HepG2 (cell line): Measurements from ENCODE around the gene TUBA8. TPM values are rescaled to one million over a fixed set of nuclear protein-coding genes. Genes with fewer than 3 reads are reported as not detected.
A peak's percentile ranks its signal among the peaks of the same experiment; 100 is the strongest.

Source experiments
- ATAC-seq: fragments of 200-7000 bp; cut with Tn5 transposase; 3 replicates; pipeline ENCODE4 v1.9.1; 2020; ENCODE audit warnings: mild to moderate bottlenecking, moderate library complexity
- BruUV-seq: library from RNA; stranded (reverse); fragments of 400-500 nt; replicated peaks from 2 replicates; lab custom pipeline; 2021; lab: Mats Ljungman, UMichigan
- CTCF ChIA-PET: fragments of 300-600 bp; formaldehyde crosslinking; extraction: SDS; loops from one replicate; lab custom pipeline; 2021; ENCODE audit warnings: low total read pairs, inconsistent platforms, low intra/inter-chr PET ratio; lab: Yijun Ruan, JAX
- POLR2A ChIA-PET: fragments of 350-600 bp; sonication (Branson Sonifier 250); formaldehyde crosslinking; loops from one replicate; lab custom pipeline; 2020; ENCODE audit warnings: antibody characterized with exemption, inconsistent platforms; lab: Yijun Ruan, JAX
- DNase-seq: peaks from one replicate; pipeline ENCODE4 v3.0.0-alpha.2; 2015; ENCODE audit warnings: low spot score
- FAIRE-seq: peaks from 3 replicates; lab custom pipeline; 2011; peaks lifted over from hg19 to GRCh38; lab: Jason Lieb, UNC
- H2AFZ ChIP-seq: one replicate; pipeline ENCODE4 v1.6.1; 2011; ENCODE audit warnings: low read length, inconsistent platforms
- H3K27ac ChIP-seq: fragments of 300-600 bp; 3 replicates; pipeline ENCODE4 v1.8.0; 2011; ENCODE audit warnings: mixed run types, mild to moderate bottlenecking, mixed read lengths, low read length, inconsistent platforms; ENCODE audit not compliant: insufficient read depth; ENCODE audit errors: extremely low read length
- H3K27me3 ChIP-seq, 2 experiments: fragments of 200-600 bp in 1 of 2; 2 replicates in 1 of 2; 3 replicates in 1 of 2; pipeline versions ENCODE4 v1.6.0 to v1.8.0; 2011; ENCODE audit warnings: low read length in 2 of 2, mild to moderate bottlenecking in 2 of 2, moderate library complexity in 2 of 2, inconsistent platforms in 1 of 2; ENCODE audit not compliant: insufficient read depth in 2 of 2, control insufficient read depth in 1 of 2
- H3K36me3 ChIP-seq, 2 experiments: fragments of 200-600 bp in 1 of 2; replicated peaks in 1 of 2; 2 replicates in 1 of 2; 3 replicates in 1 of 2; pipeline versions ENCODE4 v1.5.1 to v1.8.0; 2011; ENCODE audit warnings: low read length in 2 of 2, inconsistent platforms in 1 of 2; ENCODE audit not compliant: insufficient read depth in 2 of 2, control insufficient read depth in 1 of 2
- H3K4me1 ChIP-seq: 2 replicates; pipeline ENCODE4 v1.5.1; 2012; ENCODE audit warnings: low read length, inconsistent platforms; ENCODE audit not compliant: insufficient read depth
- H3K4me2 ChIP-seq: 2 replicates; pipeline ENCODE4 v1.6.0; 2011; ENCODE audit warnings: low read depth, low read length, inconsistent platforms
- H3K4me3 ChIP-seq, 3 experiments: fragments of 200-600 bp in 1 of 3; sonication (generic), shearing (Covaris generic) in 1 of 3; replicated peaks in 1 of 3; 2 replicates each; pipeline ENCODE4 v1.5.1; 2011 to 2016; ENCODE audit warnings: low read length in 3 of 3, inconsistent platforms in 2 of 3, low read depth in 2 of 3, mild to moderate bottlenecking in 2 of 3, control low read depth in 1 of 3, mixed read lengths in 1 of 3; ENCODE audit not compliant: insufficient read depth in 1 of 3
- H3K79me2 ChIP-seq: one replicate; pipeline ENCODE4 v1.6.1; 2011; ENCODE audit warnings: low read length, inconsistent platforms; ENCODE audit not compliant: insufficient read depth
- H3K9ac ChIP-seq: 2 replicates; pipeline ENCODE4 v1.6.0; 2011; ENCODE audit warnings: mild to moderate bottlenecking, low read depth, low read length, inconsistent platforms; ENCODE audit not compliant: insufficient read depth
- H3K9me3 ChIP-seq: 2 replicates; pipeline ENCODE4 v1.5.1; 2012; ENCODE audit warnings: mild to moderate bottlenecking, low read length
- H4K20me1 ChIP-seq: 2 replicates; pipeline ENCODE4 v1.6.0; 2011; ENCODE audit warnings: inconsistent platforms, mild to moderate bottlenecking, low read length, moderate library complexity; ENCODE audit not compliant: insufficient read depth
- ARNT2 ChIP-seq: sonication (generic); formaldehyde crosslinking; IDR thresholded peaks from 2 replicates; pipeline ENCODE4 v1.8.0; 2022; ENCODE audit warnings: mild to moderate bottlenecking, low read depth, missing genetic modification reagents, moderate library complexity
- CSRNP1 ChIP-seq: sonication (generic); formaldehyde crosslinking; IDR thresholded peaks from 2 replicates; pipeline ENCODE4 v1.8.1; 2023; ENCODE audit warnings: mild to moderate bottlenecking, missing genetic modification reagents
- NRL ChIP-seq: sonication (generic); formaldehyde crosslinking; IDR thresholded peaks from 2 replicates; pipeline ENCODE4 v1.5.0; 2020; ENCODE audit warnings: missing genetic modification reagents, mild to moderate bottlenecking, moderate library complexity, borderline replicate concordance
- ZBTB38 ChIP-seq: sonication (generic); formaldehyde crosslinking; IDR thresholded peaks from 2 replicates; pipeline ENCODE4 v1.5.1; 2020; ENCODE audit warnings: mild to moderate bottlenecking, missing genetic modification reagents
- ZNF18 ChIP-seq: sonication (generic); formaldehyde crosslinking; IDR thresholded peaks from 2 replicates; pipeline ENCODE4 v1.8.0; 2022; ENCODE audit warnings: mild to moderate bottlenecking, missing genetic modification reagents; ENCODE audit not compliant: insufficient replicate concordance
- WGBS: methylation state at CpG from one replicate; pipeline ENCODE4 v1.1.6; 2017; ENCODE audit warnings: low lambda C conversion rate; 5-methylcytosine and 5-hydroxymethylcytosine counted together
- in situ Hi-C: cut with HindIII; loops from 2 replicates; pipeline ENCODE4 v1.10.0; 2017; ENCODE audit warnings: low pct_unique_long_range_greater_than_20kb; ENCODE audit not compliant: extremely low pct_ligation_motif_present
- intact Hi-C: fragments of 100-400 bp; cut with micrococcal nuclease; formaldehyde crosslinking; loops from one replicate; pipeline ENCODE4 v1.10.0; 2022; ENCODE audit not compliant: unreplicated experiment
- polyA plus RNA-seq, 8 experiments: library from polyadenylated mRNA; depleted of rRNA in 3 of 8; stranded (reverse) in 7 of 8; unstranded in 1 of 8; fragments of >200 nt; fragmentation: Illumina TruSeq in 4 of 8; extraction: Trizol in 4 of 8; gene quantifications; 2 replicates each; pipeline versions ENCODE4 v1.2.1 to v1.2.3, GENCODE V29; 2011 to 2016; ENCODE audit warnings: low read depth in 4 of 8, missing spikeins in 1 of 8, mixed read lengths in 1 of 8; ENCODE audit not compliant: insufficient read depth in 1 of 8
- total RNA-seq, 5 experiments: library from RNA; depleted of rRNA; stranded (reverse); fragments of >200 nt; fragmentation: Illumina TruSeq; extraction: Trizol; gene quantifications; 2 replicates each; pipeline ENCODE4 v1.2.3, GENCODE V29; 2016; ENCODE audit warnings: low read depth in 1 of 5
- TF ChIP-seq, protein P1 (sequence below): sonication (generic); formaldehyde crosslinking; IDR thresholded peaks from 2 replicates; pipeline ENCODE4 v1.5.1; 2020; ENCODE audit warnings: mild to moderate bottlenecking, missing genetic modification reagents, moderate library complexity
- TF ChIP-seq, protein P2 (sequence below): sonication (generic); formaldehyde crosslinking; IDR thresholded peaks from 2 replicates; pipeline ENCODE4 v1.4.0; 2020; ENCODE audit warnings: mild to moderate bottlenecking, missing genetic modification reagents, borderline replicate concordance
- TF ChIP-seq, protein P3 (sequence below): sonication (generic); formaldehyde crosslinking; IDR thresholded peaks from 2 replicates; pipeline ENCODE4 v1.5.0; 2020; ENCODE audit warnings: missing genetic modification reagents, mild to moderate bottlenecking, borderline replicate concordance

The TUBA8 gene
- total and polyA plus RNA-seq, 2 of the 13 experiments (the other 11 are each of a cell fraction or from before 2014, with no cell fraction given) = 0.35 to 0.69 TPM

DNA sequence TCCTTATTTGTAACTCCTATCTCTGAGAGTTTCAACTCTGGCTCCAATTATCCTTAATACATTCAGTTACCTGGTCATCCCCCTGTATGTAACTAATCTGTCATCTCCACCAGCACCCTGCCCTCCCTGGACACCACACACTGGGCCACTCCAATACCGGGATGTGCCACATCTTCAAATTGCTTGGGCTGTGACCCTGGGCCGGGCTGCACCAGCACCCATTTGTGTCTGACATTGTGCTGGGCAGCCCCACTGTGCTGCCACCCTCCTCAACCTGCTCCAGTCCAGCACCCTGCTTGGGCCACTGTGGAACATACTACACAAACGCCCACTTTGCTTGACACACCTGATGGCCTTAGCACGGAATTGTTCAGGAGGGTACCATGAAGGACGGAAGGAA, 37.2 kb downstream of the TUBA8 start:
- H2AFZ ChIP-seq = no peak overlapping the region
- H3K27me3 ChIP-seq = no peaks in the 10 kb centered on the region
- no peaks in the 10 kb centered on the region; the same call in 1 of the 2 replicates for H4K20me1 ChIP-seq
- peaks cover 20% of the 10 kb centered on the region for H3K79me2 ChIP-seq
- H3K9me3 ChIP-seq = no peaks in the 10 kb centered on the region
- intact Hi-C loops (no loop called here), in situ Hi-C loops (no loop called here)
- CTCF ChIA-PET = no interaction called here
- no peaks in the 10 kb centered on the region; a peak in 1 of 5 replicates for H3K36me3 ChIP-seq
- WGBS = 91% methylated on average over 5 of the region's 5 CpGs
- no peak for FAIRE-seq
- ATAC-seq = no peak; the same call in 1 of the 3 replicates
- POLR2A ChIA-PET = interaction anchor here (1.2 to 3.0 kb wide), 2 partner anchors 32 to 70 kb away, joined by 4 to 19 read pairs; partner anchors contain the start of gene PEX26
- peak overlapping the region in 1 of 3 experiments; percentile 8; a peak in 1 of 6 replicates for H3K4me3 ChIP-seq
- peak overlapping the region; percentile 95 for H3K27ac ChIP-seq
- no TSS peak for BruUV-seq
- no peak for DNase-seq
- no peak overlapping the region for H3K9ac ChIP-seq
- H3K4me2 ChIP-seq = peak overlapping the region; percentile 93
- H3K4me1 ChIP-seq = peaks cover 46% of the 10 kb centered on the region
- TF ChIP-seq, protein P1, sequence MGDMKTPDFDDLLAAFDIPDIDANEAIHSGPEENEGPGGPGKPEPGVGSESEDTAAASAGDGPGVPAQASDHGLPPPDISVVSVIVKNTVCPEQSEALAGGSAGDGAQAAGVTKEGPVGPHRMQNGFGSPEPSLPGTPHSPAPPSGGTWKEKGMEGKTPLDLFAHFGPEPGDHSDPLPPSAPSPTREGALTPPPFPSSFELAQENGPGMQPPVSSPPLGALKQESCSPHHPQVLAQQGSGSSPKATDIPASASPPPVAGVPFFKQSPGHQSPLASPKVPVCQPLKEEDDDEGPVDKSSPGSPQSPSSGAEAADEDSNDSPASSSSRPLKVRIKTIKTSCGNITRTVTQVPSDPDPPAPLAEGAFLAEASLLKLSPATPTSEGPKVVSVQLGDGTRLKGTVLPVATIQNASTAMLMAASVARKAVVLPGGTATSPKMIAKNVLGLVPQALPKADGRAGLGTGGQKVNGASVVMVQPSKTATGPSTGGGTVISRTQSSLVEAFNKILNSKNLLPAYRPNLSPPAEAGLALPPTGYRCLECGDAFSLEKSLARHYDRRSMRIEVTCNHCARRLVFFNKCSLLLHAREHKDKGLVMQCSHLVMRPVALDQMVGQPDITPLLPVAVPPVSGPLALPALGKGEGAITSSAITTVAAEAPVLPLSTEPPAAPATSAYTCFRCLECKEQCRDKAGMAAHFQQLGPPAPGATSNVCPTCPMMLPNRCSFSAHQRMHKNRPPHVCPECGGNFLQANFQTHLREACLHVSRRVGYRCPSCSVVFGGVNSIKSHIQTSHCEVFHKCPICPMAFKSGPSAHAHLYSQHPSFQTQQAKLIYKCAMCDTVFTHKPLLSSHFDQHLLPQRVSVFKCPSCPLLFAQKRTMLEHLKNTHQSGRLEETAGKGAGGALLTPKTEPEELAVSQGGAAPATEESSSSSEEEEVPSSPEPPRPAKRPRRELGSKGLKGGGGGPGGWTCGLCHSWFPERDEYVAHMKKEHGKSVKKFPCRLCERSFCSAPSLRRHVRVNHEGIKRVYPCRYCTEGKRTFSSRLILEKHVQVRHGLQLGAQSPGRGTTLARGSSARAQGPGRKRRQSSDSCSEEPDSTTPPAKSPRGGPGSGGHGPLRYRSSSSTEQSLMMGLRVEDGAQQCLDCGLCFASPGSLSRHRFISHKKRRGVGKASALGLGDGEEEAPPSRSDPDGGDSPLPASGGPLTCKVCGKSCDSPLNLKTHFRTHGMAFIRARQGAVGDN (CRISPR knock-in tag) = peak; percentile 49; the same call in 1 of the 2 replicates
- TF ChIP-seq ZNF18 = peak; percentile 51
- TF ChIP-seq CSRNP1 = peak; percentile 30; the same call in 1 of the 2 replicates
- no peak for TF ChIP-seq ARNT2 (CRISPR knock-in tag)
- TF ChIP-seq, protein P2, sequence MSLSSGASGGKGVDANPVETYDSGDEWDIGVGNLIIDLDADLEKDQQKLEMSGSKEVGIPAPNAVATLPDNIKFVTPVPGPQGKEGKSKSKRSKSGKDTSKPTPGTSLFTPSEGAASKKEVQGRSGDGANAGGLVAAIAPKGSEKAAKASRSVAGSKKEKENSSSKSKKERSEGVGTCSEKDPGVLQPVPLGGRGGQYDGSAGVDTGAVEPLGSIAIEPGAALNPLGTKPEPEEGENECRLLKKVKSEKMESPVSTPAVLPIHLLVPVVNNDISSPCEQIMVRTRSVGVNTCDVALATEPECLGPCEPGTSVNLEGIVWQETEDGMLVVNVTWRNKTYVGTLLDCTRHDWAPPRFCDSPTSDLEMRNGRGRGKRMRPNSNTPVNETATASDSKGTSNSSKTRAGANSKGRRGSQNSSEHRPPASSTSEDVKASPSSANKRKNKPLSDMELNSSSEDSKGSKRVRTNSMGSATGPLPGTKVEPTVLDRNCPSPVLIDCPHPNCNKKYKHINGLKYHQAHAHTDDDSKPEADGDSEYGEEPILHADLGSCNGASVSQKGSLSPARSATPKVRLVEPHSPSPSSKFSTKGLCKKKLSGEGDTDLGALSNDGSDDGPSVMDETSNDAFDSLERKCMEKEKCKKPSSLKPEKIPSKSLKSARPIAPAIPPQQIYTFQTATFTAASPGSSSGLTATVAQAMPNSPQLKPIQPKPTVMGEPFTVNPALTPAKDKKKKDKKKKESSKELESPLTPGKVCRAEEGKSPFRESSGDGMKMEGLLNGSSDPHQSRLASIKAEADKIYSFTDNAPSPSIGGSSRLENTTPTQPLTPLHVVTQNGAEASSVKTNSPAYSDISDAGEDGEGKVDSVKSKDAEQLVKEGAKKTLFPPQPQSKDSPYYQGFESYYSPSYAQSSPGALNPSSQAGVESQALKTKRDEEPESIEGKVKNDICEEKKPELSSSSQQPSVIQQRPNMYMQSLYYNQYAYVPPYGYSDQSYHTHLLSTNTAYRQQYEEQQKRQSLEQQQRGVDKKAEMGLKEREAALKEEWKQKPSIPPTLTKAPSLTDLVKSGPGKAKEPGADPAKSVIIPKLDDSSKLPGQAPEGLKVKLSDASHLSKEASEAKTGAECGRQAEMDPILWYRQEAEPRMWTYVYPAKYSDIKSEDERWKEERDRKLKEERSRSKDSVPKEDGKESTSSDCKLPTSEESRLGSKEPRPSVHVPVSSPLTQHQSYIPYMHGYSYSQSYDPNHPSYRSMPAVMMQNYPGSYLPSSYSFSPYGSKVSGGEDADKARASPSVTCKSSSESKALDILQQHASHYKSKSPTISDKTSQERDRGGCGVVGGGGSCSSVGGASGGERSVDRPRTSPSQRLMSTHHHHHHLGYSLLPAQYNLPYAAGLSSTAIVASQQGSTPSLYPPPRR (CRISPR knock-in tag) = no peak
- TF ChIP-seq NRL (CRISPR knock-in tag) = 0 out of 2 replicates have a peak, but pooled peaks have one; percentile 55
- 0 out of 2 replicates have a peak, but pooled peaks have one; percentile 6 for TF ChIP-seq ZBTB38 (CRISPR knock-in tag)
- TF ChIP-seq, protein P3, sequence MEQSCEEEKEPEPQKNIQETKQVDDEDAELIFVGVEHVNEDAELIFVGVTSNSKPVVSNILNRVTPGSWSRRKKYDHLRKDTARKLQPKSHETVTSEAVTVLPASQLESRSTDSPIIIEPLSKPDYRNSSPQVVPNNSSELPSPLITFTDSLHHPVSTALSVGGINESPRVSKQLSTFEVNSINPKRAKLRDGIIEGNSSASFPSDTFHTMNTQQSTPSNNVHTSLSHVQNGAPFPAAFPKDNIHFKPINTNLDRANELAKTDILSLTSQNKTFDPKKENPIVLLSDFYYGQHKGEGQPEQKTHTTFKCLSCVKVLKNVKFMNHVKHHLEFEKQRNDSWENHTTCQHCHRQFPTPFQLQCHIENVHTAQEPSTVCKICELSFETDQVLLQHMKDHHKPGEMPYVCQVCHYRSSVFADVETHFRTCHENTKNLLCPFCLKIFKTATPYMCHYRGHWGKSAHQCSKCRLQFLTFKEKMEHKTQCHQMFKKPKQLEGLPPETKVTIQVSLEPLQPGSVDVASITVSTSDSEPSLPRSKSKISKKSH (CRISPR knock-in tag) = 0 out of 2 replicates have a peak, but pooled peaks have one; percentile 29
